Measurements from ENCODE around the gene COPB1.

- TF ChIP-seq MXI1 (IDR thresholded peaks at IDR 0.05; ENCODE audit: low read depth, low read length): no peak
- no peak for TF ChIP-seq POLR2AphosphoS5 (IDR thresholded peaks at IDR 0.05; ENCODE audit: low read depth, low read length)
- no peak for TF ChIP-seq CTCF (IDR thresholded peaks at IDR 0.05)
- no peak for TF ChIP-seq RAD21 (IDR thresholded peaks at IDR 0.05; ENCODE audit: low read length)
- no peak for TF ChIP-seq SMC3 (IDR thresholded peaks at IDR 0.05; ENCODE audit: low read depth, low read length)
- TF ChIP-seq RCOR1 (IDR thresholded peaks at IDR 0.05; ENCODE audit: low read length): no peak
Observed at GRCh38 chr11:14445542-14446530, 53.8 kb downstream of the COPB1 start.
